Stimulated activated CD4-positive, alpha-beta T cell treated with anti-CD3 and anti-CD28 coated beads, TNF-alpha, amount 100 ng/mL, for 24 hours (primary cell): ENCODE measurements around the gene HKDC1.
"Not testable (repeated sequence)": the region's sequence is repeated elsewhere in the genome, so short reads cannot be mapped to it uniquely, and the experiment has no call there.

Source experiments
- DNase-seq, 3 experiments: peaks; one replicate each; pipeline ENCODE4 v3.0.0-alpha.2; 2020; ENCODE audit warnings: low read depth in 3 of 3

The HKDC1 gene

DNA sequence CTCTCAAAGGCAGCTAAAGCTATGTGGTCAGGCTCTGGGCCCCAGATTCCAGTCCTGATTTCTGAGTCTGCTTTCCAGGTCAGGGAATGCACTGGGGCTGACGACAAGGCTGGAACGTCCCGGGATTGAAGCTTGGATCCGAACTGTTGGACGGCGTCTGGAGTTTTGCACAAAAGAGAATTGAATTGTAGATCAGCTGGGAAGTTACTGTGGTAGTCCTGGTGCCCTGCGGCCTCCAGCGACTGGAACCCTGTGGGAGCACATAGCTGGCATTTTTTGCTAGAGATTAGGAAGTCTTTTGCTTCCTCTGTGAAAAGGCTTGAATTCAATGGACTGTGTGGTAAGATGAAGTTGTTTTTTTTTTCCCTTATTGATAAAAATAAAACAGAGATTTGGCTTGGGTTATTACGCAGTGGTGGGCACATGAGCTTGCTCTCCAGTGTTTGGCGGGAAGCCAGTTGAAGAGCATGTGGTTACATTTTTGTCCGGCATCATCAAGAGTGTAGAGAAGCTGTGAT lies 58.4 kb downstream of the HKDC1 start, which contains the start of gene HK1:
Gene HK1, plus strand, starts transcription at position 51 of the 518 bp plus-strand sequence.
- DNase-seq = no peak

DNA sequence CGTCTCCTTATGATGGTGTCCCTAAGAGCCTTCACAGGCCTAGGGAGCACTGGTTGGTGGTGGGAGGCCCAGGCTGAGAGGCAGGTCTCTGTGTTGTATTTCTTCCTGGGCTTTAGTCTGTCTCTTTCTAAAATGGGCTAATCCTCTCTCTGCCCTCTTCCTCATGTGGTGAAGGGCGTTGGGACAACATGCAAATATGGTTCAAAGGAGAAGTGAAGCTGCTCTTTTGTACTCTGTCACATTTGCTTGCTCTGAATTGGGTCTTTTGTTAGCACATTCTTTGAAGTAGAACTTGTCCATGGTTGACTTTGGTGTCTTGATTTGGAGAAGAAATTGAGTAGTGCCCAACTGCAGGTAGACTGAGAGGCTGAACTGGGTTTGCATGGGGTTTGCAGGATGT lies 59.0 kb downstream of the HKDC1 start:
- DNase-seq = no peak

DNA sequence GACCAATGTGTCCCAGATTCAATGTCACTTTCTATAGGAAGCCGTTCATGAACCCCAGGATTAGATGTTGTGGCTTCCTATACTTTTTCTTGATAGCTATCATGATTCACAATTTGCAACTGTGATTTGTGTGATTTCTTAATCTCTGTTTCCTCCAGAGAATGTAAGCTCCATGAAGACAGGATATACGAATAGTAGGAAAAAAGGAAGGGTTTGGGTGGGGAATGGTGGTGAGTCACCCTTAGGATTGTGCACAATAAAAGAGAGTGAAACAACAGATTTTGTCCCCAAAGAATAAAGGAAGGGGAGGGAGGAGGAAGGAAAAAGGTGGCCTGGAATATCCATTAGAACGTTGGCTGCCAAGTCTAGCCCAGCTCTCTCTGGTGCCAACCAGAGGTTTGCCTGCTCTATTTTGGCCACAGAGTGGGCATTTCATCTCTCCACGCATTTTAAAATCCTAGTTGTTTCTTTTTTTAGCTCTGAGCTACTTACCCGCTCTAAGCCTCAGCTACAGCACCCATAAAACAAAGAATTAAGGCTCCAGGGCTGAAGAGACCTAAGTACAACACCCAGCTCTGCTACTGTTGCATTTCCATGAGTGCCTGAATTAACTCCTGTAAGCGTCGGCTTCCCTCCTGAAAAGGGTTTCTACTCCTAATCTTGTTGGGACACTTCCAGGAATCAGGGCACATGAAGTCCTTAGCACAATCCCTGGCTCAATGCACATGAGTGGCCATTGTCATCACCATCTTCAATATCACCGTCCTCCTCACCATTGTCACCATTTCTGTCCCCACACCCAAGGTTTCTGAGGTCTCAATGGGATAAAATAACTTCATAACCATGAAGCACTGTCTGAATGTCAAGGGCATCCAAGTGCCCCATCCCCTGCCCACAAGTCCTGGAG lies 61.6 kb downstream of the HKDC1 start:
- no peak for DNase-seq

DNA sequence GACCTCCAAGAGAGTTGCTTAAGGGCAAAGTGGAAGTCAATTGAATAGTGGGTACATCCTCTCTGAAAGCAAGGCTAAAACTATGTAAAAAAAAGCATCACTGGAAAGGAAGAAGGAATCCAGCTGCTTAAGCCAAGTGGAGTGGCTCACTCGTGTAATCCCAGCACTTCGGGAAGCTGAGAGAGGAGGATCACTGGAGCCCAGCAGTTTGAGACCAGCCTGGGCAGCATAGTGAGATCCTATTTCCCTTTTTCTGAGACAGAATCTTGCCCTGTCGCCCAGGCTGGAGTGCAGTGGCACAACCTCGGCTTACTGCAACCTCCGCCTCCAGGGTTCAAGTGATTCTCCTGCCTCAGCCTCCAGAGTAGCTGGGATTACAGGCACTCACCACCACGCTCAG lies 64.3 kb downstream of the HKDC1 start:
- DNase-seq = not testable (repeated sequence)

DNA sequence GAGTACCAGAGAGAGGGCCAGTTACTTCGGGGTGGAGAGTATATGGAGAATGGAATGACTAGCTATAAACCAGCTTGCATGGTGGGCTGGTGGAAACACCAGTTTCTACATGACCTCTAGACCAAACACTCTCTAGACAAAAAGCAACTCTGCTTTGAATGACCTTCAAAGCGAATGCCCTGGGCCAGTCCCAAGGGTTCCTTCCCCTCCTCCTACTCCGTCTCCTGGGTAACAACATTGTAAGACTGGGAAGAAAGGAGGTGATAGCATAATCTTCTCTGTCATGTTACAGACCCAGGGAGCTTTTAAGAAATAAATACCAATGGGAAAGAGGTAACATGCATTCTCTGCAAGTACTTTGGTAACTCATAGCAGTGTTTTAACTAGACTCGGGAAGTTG lies 65.6 kb downstream of the HKDC1 start:
- DNase-seq = no peak

DNA sequence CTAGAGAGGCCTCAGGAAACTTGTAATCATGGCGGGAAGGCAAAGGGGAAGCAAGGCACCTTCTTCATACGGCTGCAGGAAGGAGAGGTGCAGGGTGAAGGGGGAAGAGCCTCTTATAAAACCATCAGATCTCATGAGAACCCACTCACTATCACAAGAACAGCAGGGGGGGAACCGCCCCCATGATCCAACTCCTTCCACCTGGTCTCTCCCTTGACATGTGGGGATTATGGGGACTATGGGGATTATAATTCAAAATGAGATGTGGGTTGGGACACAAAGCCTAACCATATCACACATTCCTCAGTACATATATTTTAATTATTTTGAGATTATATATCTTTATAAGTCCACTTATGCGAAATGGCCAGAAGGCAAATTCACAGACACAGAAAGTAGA lies 67.0 kb downstream of the HKDC1 start:
- no peak for DNase-seq

DNA sequence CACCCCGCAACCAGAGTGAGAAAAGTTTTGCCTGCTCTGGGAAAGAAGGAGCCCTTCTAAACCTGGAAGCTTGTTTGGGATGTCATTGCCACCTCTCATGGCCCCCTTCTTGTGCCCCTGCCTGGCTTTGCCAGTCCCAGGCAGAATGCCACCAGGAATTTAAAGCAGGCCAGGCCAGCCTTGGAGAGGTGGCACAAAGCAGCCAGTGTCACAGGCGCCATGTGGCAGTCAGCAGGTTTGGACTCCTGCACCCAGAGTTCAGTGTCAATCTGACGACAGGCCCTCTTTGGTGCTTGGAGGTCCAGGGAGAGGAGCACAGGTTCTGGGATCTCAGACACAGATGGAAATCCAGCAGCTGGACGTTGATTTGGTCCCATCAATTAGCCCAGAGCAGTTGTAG lies 70.9 kb downstream of the HKDC1 start:
- no peak for DNase-seq

DNA sequence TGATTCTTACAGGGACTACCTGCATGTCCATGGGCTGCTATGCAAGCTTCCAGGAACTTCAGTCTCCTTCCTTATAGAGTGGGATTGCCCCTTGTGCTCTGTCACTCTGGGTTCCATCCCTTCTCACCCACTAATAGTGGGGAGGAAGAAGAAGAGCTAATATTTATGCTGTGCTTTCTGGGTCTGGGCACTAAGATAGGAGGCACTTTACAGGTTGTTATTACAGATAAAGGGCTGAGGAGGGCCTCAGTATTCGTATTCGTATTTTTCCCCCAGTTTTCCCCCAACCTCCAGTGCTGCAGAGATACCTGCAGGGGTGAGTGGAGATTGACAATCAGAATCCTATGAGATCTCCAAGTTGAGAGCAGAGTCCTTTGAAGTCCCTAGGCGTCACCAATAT lies 72.3 kb downstream of the HKDC1 start:
- no peak for DNase-seq

DNA sequence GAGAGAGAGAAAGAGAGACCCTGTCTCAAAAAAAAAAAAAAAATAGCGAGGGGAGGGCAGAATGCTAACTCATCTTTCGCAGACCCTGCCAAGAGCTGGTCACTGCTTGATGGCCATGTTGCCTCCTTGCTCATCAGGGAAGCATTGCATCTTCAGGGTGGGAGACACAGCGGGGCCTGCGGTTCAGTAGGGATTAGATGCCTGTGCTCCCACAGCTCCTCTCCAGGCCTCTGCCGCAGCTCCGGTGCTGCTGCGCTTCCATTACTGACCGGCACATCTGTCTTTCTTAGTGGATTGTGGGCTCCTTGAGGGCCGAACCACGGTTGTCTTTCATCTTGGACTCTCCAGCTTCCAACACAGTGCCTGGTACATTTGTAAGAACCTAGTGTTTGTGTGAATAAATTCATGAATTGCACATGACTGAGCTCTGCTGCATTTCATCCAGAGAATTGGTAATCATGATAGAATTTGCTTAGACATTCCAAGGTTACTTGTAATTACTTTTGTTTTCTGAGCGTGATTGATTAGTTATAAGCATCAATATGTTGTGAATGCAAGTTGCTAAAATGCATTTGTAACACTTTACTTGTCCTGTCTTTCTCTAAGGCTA lies 75.0 kb downstream of the HKDC1 start:
- no peak for DNase-seq

DNA sequence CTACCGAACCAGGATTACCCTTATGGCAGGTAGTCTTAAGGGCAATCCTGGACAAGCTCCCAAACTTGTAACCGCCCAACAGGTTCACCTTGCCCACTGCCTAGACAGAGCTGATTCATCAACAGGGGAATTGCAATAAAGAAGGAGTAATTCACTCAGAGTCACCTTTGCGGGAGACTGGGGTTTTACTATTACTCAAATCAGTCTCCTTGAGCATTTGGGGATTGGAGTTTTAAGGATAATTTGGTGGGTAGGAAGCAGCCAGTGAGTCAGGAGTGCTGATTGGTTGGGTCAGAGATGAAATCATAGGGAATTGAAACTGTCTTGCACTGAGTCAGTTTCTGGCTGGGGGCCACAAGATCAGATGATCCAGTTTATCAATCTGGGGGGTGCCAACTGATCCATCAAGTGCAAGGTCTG lies 83.5 kb downstream of the HKDC1 start:
- no peak for DNase-seq

DNA sequence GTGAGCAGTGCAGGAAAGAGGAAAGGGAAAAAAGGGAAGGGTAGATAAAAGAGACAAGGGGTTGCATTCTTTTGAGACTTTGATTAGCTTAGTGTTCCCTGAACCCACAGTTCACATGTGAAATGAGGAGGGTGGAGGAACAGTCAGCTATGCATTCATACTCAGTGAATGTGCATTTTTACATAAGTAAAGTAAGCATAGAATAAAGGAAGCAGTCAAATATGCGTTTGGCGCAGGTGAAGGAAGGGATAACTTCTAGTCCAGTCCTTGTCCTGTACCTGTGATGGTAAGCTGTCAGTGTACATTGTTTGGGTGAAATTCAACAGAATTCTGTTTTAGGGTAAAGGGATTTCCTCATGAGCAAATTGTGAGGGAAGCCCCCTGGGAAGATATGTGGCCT lies 86.3 kb downstream of the HKDC1 start:
- no peak for DNase-seq

DNA sequence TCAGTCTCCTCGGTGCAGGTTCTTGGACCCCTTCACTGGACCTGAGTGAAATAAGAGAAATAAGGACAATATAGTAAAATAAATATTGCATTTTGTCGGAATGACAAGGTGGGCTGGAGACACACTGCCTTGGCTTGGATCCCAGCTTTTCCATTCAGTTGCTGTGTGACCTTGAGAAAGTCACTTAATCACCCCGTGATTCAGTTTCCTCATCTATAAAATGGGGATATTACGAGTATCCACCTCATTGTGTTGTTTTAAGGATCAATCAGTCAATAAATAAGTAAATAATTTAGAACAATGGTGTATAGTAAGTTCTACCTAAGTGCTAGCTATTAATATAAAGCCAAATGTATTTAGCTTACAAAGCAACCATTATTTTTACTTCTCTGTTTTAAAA lies 87.3 kb downstream of the HKDC1 start:
- no peak for DNase-seq

DNA sequence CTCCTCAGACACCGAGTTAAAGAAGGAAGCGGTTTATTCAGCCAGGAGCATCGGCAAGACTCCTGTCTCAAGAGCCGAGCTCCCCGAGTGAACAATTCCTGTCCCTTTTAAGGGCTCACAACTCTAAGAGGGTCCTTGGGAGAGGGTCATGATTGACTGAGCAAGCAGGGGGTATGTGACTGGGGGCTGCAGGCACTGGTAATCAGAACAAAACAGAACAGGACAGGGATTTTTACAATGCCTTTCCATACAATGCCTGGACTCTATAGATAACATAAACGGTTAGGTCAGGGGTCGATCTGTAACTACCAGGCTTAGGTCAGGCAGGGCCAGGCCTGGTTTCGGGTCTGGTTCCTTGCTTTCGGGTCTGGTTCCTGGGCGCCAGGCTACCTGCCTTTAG lies 88.2 kb downstream of the HKDC1 start:
- DNase-seq = not testable (repeated sequence)

DNA sequence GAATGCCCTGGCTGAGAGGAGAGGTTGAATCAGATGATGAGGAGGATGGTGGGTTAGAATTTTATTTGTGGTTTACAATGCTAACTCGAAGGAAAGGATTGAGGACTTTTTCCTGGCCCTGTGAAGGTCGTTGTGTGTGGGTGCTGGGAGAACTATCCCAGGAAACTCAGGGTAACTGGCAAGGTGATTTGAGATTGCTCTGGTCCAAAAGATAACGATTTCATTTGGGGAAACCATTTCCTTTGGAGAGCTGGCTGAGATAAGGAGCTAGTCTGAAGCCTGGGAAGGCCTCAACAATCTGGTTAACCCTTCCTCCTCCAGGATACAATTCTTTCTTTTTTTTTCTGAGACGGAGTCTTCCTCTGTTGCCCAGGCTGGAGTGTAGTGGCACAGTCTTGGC lies 91.2 kb downstream of the HKDC1 start:
- no peak for DNase-seq

DNA sequence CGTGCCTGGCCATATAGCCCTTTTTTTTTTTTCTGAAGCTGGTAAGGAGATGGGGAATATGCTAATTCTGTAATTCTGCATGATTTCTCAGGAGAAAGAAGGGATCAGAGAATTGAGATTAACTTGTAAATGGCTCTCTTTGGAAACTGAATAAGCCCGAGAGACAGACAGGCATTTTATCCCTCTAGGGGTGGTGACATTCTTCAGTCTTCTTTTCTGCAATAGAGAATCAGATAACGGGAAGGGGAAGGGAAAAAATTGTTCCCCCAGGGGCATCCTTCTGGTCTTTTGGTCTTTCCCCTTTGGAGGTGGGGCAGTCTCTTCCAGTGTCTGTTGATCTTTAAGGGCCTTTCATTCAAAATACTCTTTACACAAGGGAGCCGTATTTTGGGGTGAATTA lies 92.4 kb downstream of the HKDC1 start:
- no peak for DNase-seq

DNA sequence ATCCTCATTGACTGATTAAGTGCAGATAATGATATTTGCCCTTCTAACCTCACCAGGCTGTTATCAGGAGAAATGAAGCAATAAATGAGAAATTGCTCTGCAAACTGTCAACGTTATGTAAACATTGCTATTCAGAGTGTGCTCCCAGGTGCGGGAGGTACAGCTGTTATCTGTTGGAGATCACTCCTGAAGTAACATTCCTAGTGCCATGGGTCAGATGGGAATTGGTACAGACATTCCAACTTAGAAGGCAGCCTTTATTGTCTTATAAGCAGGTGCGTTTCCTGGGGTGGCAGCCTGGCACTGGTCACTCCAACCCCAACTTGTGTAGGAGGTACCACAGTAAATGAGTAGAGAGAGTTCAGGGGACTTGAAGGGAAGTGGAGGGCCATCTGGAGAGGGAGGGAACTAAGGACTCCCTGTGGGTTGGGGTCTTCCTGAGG lies 95.0 kb downstream of the HKDC1 start:
- DNase-seq = no peak

DNA sequence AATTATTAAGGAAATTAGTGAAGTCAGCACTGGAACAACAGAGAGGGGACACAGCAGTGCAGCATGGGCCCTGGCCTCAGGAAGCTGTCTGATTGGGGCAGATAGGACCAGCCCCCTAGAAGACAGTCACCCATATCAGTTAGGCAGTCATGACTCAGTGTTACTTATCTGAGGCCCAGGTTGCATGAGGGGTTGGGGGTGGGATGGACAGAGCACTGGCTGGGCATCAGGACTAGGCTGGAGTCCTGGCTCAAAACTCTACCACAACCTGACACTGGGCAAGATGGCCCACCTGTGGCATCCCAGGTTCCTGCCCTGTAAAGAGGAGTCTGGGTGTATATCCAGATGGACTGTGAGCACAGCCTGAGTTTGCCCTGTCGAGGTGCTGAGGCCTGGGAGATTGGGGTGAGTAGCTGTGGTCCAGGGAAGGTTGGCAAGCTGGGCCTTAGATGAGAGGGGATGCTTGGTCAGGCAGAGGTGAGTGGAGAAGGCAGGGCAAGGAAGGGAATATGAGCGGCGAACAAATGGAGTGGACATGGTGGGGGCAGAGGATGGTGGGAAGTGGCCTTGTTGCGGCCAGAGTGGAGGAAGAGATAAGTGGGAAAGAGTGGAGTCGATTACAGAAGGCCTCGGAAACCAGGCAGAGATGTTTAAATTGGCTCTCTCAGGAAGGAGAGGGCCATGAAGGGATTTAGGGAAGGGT lies 95.6 kb downstream of the HKDC1 start:
- no peak for DNase-seq

DNA sequence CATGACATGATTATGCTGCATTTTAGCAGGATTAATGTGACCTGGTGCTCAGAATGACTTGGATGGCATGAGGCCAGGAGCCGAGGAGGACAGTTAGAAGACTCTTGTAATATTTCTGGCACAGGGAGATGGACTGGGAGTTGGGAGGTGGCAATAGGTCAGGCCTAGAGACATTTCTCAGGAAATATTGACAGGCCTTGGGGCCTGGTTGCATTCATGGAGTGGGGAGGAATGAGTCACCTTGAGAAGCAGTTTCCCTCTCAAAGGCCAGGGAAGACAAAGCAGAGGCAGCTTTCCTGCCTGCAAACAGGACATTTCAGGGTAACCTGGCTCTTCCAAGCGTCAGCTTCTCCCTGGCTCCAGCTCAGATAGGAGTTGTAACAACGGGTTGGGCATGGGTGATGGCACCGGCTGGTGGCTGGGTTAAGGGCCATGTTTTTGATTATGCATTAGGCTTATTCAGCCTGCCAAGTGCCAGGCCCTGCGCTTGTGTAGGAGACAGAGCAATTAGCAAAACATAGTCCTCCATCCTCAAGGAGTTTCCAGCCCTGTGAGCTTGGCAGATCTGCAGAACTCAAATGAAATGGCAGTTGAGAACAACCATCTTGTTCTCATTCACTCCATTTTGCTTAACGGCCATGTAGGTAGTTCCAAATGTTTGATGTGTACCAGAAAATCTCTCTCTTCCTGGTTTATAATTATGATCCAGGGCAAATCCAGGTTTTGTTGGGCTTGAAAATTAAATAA lies 96.4 kb downstream of the HKDC1 start:
- no peak for DNase-seq
